Measurements from ENCODE around the gene SNX15.

Gene SNX15

GRCh38 chr11:65034423-65034822 lies 7.2 kb downstream of the SNX15 start:
- DNase-seq (ENCODE audit: low read depth) = no peak
- H3K4me3 ChIP-seq (ENCODE audit: low read depth, low read length) = no peak overlapping the region
- no peak for TF ChIP-seq CTCF (conservative IDR thresholded peaks at IDR 0.05; ENCODE audit: low read depth, low read length)

GRCh38 chr11:65035579-65035978 lies 8.3 kb downstream of the SNX15 start:
- no peak overlapping the region for H3K4me3 ChIP-seq (ENCODE audit: low read depth, low read length)
- no peak for DNase-seq (ENCODE audit: low read depth)
- no peak for TF ChIP-seq CTCF (conservative IDR thresholded peaks at IDR 0.05; ENCODE audit: low read depth, low read length)

GRCh38 chr11:65036931-65037330 lies 9.7 kb downstream of the SNX15 start:
- TF ChIP-seq CTCF (conservative IDR thresholded peaks at IDR 0.05; ENCODE audit: low read depth, low read length) = no peak
- DNase-seq (ENCODE audit: low read depth) = no peak

GRCh38 chr11:65040520-65040846 lies 13.2 kb downstream of the SNX15 start:
- TF ChIP-seq CTCF (conservative IDR thresholded peaks at IDR 0.05; ENCODE audit: low read depth, low read length) = no peak
- DNase-seq (ENCODE audit: low read depth) = no peak
- H3K4me3 ChIP-seq (ENCODE audit: low read depth, low read length) = peak overlapping the region; percentile 80

More at GRCh38 chr11:65036931-65037330, 9.7 kb downstream of the SNX15 start:
- no peak overlapping the region for H3K4me3 ChIP-seq (ENCODE audit: low read depth, low read length)

GRCh38 chr11:65040847-65041622 lies 13.8 kb downstream of the SNX15 start, which contains the start of gene SAC3D1:
Gene SAC3D1 (plus strand): TSS chr11:65041210. CDS start chr11:65041293, 83 bp downstream.
- peak; percentile 94 for DNase-seq (ENCODE audit: low read depth)
- H3K4me3 ChIP-seq (ENCODE audit: low read depth, low read length) = peak within 1 kb of the TSS; percentile 80
- TF ChIP-seq CTCF (conservative IDR thresholded peaks at IDR 0.05; ENCODE audit: low read depth, low read length) = no peak

GRCh38 chr11:65042891-65043290 lies 15.7 kb downstream of the SNX15 start:
- no peak overlapping the region for H3K4me3 ChIP-seq (ENCODE audit: low read depth, low read length)

More at GRCh38 chr11:65042891-65043290, 15.7 kb downstream of the SNX15 start:
- no peak for TF ChIP-seq CTCF (conservative IDR thresholded peaks at IDR 0.05; ENCODE audit: low read depth, low read length)
- DNase-seq (ENCODE audit: low read depth) = no peak
